VCaP (cell line): Measurements from ENCODE around the gene SMARCA2.
"Not testable (repeated sequence)": the region's sequence is repeated elsewhere in the genome, so short reads cannot be mapped to it uniquely, and the experiment has no call there.

Experiments used
- H3K27ac ChIP-seq: fragments of 450-650 bp; 2 replicates; pipeline ENCODE4 v1.5.1; 2017
- TF ChIP-seq, protein P1 (sequence below): fragments of 450-650 bp; conservative IDR thresholded peaks from 2 replicates; pipeline ENCODE4 v1.5.1; 2017; ENCODE audit warnings: mild to moderate bottlenecking, moderate library complexity

SMARCA2 gene

DNA sequence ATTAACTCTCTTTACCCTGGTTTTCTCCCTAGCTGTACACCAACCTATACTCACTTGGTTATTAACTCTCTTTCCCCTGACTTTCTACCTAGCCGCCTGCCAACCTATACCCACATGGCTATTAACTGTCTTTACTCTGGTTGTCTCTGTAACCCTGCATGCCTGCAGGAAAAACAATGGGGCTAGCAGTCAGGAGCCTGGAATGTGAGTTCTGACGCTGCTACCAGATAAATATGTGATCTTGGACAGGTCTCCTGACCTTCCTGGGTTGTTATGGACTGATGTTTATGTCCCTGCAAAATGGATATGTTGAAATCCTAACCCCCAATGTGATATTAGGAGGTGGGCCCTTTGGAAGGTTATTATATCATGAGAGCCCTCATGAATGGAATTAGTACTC is 119.2 kb downstream of the SMARCA2 start:
- TF ChIP-seq, protein P1, sequence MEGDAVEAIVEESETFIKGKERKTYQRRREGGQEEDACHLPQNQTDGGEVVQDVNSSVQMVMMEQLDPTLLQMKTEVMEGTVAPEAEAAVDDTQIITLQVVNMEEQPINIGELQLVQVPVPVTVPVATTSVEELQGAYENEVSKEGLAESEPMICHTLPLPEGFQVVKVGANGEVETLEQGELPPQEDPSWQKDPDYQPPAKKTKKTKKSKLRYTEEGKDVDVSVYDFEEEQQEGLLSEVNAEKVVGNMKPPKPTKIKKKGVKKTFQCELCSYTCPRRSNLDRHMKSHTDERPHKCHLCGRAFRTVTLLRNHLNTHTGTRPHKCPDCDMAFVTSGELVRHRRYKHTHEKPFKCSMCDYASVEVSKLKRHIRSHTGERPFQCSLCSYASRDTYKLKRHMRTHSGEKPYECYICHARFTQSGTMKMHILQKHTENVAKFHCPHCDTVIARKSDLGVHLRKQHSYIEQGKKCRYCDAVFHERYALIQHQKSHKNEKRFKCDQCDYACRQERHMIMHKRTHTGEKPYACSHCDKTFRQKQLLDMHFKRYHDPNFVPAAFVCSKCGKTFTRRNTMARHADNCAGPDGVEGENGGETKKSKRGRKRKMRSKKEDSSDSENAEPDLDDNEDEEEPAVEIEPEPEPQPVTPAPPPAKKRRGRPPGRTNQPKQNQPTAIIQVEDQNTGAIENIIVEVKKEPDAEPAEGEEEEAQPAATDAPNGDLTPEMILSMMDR: no peak
- H3K27ac ChIP-seq: no peak overlapping the region

DNA sequence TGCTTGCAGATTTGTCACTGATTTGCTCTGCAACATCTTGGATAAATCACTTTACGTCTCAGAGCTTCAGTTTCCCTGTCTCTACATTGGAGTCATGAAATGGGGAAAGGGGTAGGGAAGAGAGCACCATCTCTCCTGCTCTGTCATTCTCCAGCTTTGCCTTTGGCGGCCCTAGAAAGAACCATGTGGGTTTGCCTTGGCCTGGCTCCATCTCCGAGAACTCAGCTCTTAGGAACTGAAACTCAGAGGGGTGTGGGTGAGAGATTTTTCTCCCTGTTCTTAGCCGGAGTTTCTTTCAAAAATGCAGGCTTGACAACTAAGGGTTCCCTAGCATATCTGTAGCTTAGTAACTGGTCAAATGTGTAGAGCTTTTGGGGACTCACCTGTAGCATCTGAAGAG is 123.5 kb downstream of the SMARCA2 start:
- TF ChIP-seq, protein P1: no peak
- H3K27ac ChIP-seq: no peak overlapping the region

DNA sequence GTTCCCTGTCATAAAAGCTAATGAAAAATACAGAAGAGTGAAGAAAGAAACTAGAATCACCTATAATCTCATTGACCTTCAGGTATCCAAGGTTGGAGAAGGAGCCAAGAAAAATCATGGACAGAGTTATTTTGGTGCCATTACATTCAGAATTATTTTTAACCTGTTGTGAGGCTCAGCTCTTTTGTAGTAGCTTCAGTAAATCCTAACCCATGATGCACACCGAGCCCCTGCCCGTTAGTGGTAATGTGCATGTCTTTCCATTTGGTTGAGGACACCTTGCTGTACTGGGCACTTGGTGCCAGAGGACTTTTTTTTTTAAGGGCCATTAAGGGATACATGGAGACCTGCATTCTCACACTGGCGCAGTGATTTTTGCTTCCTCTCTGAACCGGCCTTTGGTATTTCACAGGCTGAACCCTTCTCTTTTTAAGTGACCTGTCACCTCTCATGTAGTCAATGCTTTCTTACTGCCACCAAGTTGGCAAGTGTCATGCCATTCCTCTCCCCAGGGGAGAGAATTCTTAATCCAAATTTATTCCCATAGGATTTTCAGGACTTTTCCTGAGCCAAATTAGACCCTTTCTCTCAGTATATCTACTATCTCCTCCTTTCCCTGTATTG is 125.6 kb downstream of the SMARCA2 start:
- no peak overlapping the region for H3K27ac ChIP-seq
- TF ChIP-seq, protein P1: no peak

DNA sequence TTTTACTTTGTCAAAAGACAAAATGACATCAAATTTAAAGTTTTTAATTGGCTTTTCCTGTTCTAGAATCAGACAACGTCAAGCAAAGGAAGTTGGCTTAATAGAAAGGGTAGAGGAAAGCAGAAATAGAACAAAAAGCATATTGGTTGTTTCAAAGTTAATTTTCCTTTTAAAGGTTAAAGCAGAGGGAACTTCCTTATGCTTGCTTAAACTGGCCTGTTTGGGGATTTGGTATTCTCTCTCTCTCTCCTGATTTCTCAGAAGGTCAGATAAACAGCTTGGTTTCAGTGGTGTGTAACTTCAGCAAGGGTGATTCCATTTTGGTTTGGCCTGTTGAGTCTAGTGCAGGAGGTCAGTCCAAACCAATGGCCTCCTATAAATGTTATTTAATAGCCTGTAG is 127.1 kb downstream of the SMARCA2 start:
- no peak overlapping the region for H3K27ac ChIP-seq
- TF ChIP-seq, protein P1: no peak

DNA sequence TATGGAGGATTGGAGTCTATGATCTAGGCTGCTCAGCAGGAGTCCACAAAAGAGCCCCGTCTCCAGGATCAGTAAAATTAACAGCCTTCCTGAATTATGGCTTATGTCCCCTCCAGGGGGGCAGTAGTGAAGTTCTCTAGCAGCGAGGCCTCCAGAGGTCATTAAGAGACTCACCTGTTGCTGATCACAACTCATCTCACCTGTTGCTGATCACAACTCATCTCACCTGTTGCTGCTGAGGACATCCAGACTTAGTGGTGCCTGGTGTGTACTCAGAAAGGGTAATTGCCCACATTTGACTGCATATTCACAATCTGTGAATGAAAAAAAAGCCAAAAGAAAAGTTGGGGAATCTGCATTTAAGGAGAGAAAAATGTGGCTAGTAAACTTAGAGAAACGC is 129.5 kb downstream of the SMARCA2 start:
- H3K27ac ChIP-seq: no peak overlapping the region
- TF ChIP-seq, protein P1: no peak

DNA sequence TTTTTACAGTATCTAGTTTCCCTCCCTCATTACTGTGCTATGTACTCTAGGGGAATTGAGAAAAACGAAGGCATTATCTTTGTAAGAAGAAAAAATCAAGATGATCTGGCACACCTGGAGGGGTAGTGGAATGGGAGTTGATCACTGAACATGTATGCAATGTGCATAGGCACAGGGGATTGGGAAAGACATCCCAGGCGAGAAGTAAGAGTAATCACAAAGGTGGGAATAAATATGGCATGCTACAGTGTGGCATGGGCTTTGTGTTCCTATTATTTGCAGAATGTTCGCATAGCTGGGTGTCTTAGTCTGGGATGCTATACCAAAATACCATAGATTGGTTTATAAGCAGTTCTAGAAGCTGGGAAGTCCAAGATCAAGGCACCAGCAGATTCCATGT is 130.6 kb downstream of the SMARCA2 start:
- H3K27ac ChIP-seq: no peak overlapping the region
- TF ChIP-seq, protein P1: no peak

DNA sequence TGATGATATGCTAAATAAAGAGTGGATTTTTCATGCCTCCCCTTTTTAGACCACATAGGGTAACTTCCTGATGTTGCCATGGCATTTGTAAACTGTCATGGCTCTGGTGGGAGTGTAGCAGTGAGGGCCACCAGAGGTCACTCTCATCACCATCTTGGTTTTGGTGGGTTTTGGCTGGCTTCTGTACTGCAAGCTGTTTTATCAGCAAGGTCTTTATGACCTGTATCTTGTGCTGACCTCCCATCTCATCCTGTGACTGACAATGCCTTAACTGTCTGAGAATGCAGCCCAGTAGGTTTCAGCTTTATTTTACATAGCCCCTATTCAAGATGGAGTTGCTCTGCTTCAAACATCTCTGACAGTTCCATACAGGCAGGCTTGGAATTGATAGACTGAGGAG is 131.6 kb downstream of the SMARCA2 start:
- TF ChIP-seq, protein P1: peak; percentile 38
- H3K27ac ChIP-seq: not testable (repeated sequence)
